Epithelial cell of proximal tubule (primary cell): ENCODE measurements around the gene CHFR. TPM values are rescaled to one million over a fixed set of nuclear protein-coding genes. Genes with fewer than 3 reads are reported as not detected.

ENCODE experiments used
- DNase-seq: peaks from one replicate; pipeline ENCODE4 v3.0.0-alpha.2; 2011; ENCODE audit warnings: low read depth
- H3K4me3 ChIP-seq: 2 replicates; pipeline ENCODE4 v1.5.1; 2011; ENCODE audit warnings: low read depth, mild to moderate bottlenecking, low read length
- total RNA-seq: library from RNA; depleted of rRNA; stranded (reverse); fragments of >200 nt; gene quantifications from 2 replicates; pipeline ENCODE4 v1.2.3, GENCODE V29; 2015
- TF ChIP-seq, protein P1 (sequence below): conservative IDR thresholded peaks from 2 replicates; pipeline ENCODE4 v1.5.1; 2012; ENCODE audit warnings: low read depth, mild to moderate bottlenecking, low read length

The CHFR gene
- total RNA-seq, 1 donor from 2014 or later, result 26.2 TPM

DNA sequence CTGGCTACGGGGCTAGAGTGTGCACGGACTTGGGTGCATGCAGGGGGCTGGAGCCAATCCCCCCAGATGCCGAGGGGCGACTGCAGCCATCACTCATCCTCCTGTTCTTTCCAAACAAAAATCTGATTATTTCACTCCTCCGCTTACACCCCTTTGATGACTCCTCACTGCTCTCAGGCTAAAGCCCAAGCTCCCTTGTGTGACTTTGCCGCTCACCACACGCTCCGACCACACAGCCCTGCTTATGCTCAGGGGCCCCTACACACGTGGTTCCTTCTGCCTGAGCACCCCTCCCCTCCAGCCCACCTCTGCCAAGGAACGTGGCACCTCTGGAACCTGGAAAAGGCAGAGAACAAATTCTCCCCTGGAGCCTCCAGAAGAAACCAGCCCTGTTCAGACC, 13.7 kb downstream of the CHFR start:
- H3K4me3 ChIP-seq, result no peak overlapping the region
- DNase-seq, result no peak
- TF ChIP-seq, protein P1, sequence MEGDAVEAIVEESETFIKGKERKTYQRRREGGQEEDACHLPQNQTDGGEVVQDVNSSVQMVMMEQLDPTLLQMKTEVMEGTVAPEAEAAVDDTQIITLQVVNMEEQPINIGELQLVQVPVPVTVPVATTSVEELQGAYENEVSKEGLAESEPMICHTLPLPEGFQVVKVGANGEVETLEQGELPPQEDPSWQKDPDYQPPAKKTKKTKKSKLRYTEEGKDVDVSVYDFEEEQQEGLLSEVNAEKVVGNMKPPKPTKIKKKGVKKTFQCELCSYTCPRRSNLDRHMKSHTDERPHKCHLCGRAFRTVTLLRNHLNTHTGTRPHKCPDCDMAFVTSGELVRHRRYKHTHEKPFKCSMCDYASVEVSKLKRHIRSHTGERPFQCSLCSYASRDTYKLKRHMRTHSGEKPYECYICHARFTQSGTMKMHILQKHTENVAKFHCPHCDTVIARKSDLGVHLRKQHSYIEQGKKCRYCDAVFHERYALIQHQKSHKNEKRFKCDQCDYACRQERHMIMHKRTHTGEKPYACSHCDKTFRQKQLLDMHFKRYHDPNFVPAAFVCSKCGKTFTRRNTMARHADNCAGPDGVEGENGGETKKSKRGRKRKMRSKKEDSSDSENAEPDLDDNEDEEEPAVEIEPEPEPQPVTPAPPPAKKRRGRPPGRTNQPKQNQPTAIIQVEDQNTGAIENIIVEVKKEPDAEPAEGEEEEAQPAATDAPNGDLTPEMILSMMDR, result no peak

DNA sequence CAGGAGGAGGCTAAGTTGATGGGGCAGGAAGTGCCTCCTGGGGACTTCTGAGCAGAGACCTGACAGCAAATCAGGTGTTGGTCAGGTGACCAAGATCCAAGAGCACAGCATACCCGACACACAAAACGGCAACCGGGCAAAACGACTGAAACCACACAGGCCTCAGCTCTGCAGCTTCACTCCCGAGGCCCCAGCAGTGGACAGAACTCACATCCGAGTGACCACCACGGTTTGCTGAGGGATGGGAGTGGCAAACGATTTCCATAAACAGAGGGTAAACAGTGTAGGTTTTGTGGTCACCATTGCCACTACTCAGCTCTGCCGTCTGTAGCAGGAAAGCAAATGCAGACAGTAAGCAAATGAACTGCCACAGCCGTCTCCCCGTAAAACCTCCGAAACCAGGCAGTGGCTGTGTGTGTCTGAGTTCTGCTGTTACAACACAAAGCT, 14.4 kb downstream of the CHFR start:
- DNase-seq, result no peak
- H3K4me3 ChIP-seq, result no peak overlapping the region
- TF ChIP-seq, protein P1, result no peak

DNA sequence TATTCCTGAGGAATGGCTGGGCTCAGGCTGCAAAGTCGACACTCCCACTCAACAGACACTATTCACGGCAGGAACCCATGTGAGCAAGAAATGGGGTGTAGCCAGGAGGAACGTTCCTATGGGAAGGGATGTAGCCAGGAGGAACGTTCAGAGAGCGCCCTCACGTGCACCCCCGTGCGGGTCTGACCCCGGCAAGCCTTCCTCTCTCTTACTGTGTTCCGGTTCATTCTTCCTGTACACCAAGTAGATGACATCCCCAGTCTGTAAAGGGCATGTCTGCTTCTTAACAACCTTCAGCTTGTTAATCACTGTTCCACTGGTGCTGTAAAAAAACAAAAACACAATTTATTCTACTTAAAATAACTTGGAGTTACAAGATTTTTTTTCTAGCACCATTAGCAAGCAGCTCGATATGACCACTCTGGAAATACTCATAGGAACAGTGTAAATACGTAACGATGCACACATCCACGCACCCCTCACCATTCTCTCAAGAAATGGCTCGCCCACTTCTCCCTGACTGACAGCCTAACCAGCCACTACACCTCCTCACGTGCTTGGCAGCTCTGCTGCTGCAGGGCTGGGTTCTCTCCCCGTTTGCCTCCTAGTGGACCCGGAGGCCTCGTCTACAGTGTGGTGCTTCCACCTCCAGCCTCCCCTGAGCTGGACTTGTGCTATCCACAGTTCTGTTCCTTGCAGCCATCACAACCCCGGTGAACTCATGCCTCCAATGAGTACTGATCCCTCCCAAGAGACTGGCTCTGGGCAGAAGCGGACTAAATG, 15.1 kb downstream of the CHFR start:
- TF ChIP-seq, protein P1, result no peak
- no peak overlapping the region for H3K4me3 ChIP-seq
- no peak for DNase-seq

DNA sequence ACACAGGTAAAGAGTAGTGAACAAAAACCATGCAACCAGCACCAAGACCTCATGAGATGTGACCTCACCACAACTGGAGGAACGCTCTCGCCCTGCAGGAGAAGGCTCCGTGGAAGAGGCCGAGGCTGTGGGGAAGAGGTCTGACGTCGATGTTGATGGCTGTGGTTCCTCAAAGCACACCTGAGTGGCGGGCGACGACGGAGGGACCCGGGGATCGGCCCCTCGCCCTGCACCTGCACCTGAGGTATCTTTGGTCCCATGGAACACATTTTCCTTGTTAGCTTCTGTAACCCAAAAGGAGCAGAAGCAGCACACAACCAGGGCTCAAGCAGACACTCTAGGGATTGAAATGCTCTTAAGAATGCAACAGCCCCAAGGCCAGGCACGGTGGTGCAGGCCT, 17.9 kb downstream of the CHFR start:
- no peak overlapping the region for H3K4me3 ChIP-seq
- TF ChIP-seq, protein P1, result no peak
- no peak for DNase-seq

DNA sequence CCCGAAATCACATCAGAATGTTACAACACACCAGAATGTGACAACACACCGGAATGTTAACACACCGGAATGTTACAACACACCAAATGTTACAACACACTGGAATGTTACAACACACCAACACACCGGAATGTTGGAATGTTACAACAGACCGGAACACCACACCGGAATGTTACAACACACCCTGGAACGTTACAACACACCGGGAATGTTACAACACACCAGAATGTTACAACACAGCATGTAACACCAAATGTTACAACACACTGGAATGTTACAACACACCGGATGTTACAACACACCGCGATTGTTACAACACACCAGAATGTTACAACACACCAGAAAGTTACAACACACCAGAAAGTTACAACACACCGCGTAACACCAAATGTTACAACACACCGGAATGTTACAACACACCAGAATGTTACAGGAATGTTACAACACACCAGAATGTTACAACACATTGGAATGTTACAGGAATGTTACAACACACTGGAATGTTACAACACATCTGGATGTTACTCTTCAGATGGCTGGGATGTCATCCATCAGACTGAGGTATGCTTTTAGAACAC, 21.1 kb downstream of the CHFR start:
- H3K4me3 ChIP-seq, result no peak overlapping the region
- DNase-seq, result peak; percentile 39

DNA sequence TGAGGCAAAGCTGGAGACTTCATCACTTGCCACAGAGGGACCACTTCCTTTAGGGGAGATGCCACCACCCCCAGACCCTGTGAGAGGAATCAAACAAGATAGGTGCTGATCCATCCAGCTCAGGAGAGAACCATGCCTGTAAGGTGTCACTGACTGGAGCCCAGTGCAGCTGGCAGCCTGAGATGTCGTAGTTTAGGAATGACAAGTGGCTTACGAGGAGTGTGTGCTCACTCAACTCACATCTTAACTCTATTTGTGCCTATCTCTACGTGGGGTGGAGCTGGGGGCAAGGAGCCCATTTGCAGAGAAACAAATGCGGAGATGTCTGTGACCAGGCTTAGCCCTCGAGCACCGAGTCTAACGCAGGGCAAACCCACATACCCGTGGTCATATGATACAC, 25.8 kb downstream of the CHFR start:
- TF ChIP-seq, protein P1, result no peak
- no peak overlapping the region for H3K4me3 ChIP-seq
- no peak for DNase-seq

More for the DNA sequence above, 21.1 kb downstream of the CHFR start:
- TF ChIP-seq, protein P1, result no peak
